HG03175 (cell line): Measurements from ENCODE around the gene ZNF274.
"Not testable (repeated sequence)": the region's sequence is repeated elsewhere in the genome, so short reads cannot be mapped to it uniquely, and the experiment has no call there.

Experiments used
- ATAC-seq: cut with Tn5 transposase; IDR thresholded peaks from one replicate; pipeline ENCODE4 v1.9.1; 2021; ENCODE audit warnings: mild to moderate bottlenecking, moderate library complexity; ENCODE audit not compliant: unreplicated experiment

Gene ZNF274

GRCh38 chr19:58212336-58213074 lies 29.6 kb downstream of the ZNF274 start:
- ATAC-seq = no peak

- no peak for ATAC-seq
Observed at GRCh38 chr19:58213075-58213369, 30.2 kb downstream of the ZNF274 start.

- no peak for ATAC-seq
Observed at GRCh38 chr19:58217069-58217481, 34.2 kb downstream of the ZNF274 start.

- ATAC-seq = no peak
Observed at GRCh38 chr19:58217607-58218391, 34.9 kb downstream of the ZNF274 start.

DNA sequence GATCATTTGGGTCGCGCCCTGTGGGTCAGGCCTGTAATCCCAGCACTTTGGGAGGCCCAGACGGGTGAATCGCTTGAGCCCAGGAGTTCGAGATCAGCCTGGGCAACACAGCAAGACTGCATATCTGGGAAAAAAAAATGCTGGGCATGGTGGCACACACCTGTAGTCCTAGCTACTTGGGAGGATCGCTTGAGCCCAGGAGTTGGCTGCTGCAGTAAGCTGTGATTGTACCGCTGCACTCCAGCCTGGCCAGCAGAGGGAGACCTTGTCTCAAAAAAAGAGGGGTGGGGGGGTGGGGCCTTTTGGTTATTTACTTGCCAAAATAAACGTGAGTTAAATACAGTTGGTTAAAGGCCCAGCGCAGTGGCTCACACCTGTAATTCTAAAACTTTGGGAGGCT lies 36.0 kb downstream of the ZNF274 start:
- no peak for ATAC-seq

- no peak for ATAC-seq
Observed at GRCh38 chr19:58227964-58228584, 45.2 kb downstream of the ZNF274 start.

DNA sequence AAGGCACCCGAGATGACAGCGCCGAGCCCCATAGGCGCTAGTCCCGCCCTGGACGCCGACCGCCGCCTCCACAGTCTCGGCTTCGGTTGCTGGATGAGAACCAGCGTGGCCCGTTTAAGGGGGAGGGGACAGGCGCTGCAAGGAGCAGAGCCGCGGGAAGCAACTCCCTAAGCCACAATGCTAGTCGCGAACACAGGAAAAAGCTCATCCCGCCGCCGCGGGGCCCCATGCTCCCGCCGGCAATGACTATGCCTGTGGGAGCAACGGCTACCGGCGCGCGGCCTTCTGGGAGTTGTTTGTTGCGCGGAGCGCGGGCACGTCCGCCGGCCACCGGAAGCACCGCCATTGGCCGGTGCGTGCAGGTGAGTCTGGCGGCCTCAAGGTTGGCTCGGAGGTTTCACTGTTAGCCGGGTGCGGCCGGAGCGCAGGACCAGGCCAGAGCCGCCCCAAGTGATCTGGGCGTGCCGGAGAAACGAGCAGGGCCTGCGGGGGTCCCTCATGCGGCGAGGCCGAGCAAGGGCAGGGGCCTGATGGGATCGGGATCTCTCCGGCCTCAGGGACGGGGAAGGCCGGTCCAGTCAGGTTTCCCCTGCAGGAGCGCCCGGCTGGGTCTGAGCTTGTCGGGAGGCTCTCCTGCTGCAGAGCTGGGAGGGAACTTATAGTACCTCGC lies 45.9 kb downstream of the ZNF274 start, which contains the start of gene ZNF544:
TSS of gene ZNF544 (plus strand) at position 330 of the 670 bp plus-strand sequence. CDS start 15,110 bp downstream, outside the sequence.
- ATAC-seq = peak; percentile 89

- no peak for ATAC-seq
Observed at GRCh38 chr19:58229255-58229639, 46.4 kb downstream of the ZNF274 start.

DNA sequence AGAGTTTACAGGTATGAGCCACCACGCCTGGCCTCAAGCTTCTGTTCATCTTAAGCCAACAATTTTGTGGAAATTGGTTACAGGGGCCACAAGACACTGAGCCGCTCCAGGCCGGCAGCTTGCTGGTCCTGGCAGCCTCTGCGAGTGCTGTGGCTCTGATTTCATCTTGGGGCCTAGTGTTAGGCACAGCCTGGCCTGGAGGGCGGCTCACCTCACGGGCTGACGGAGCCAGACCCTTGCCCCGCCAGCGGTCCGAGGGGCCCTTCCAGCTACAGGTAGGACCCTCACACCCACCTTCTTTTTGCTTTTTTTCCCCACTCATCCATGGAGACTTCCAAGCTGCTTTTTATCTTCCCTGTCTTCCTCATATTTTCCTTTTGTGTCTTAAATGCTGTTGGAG lies 54.5 kb downstream of the ZNF274 start:
- no peak for ATAC-seq

DNA sequence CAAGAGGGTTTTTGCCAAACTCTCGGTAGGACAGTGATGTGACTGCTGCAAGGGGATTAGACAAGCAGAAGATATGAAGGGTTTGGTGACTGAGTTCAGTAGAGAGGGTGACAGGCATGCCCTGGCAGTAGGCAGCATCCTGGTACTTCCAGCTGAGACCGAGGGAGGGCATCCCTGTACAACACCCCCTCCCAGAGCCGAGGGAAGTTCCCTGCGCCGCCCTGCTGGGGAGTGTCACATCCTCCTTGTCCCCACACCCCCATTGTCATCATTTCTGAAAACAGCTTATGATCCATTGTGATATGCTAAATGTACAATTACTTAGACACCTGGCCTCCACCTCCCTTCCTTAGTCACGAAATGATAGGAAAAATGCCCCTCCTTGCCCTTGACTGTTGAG lies 60.5 kb downstream of the ZNF274 start:
- no peak for ATAC-seq

DNA sequence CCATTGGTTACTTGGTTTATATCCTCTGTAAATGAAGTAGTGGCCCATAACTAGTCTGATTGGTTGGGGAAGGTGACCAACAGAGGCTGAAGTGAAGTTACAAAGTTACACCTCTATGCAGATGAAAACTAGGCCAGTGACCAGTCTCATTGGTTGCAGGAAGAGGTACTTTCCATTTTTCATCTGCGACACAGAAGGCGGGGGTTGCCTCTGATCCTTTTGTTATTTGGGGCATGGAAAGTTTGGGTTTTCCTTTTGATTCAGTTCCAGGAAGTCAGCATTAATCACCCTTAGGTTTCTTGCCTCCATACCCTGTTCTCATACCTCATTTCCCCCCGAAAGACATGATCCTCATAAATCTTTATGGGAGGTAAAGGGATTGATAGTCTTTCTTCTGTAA lies 66.0 kb downstream of the ZNF274 start:
- no peak for ATAC-seq

GRCh38 chr19:58252102-58252685 lies 69.3 kb downstream of the ZNF274 start:
- no peak for ATAC-seq

GRCh38 chr19:58258259-58258658 lies 75.4 kb downstream of the ZNF274 start:
- ATAC-seq = not testable (repeated sequence)

DNA sequence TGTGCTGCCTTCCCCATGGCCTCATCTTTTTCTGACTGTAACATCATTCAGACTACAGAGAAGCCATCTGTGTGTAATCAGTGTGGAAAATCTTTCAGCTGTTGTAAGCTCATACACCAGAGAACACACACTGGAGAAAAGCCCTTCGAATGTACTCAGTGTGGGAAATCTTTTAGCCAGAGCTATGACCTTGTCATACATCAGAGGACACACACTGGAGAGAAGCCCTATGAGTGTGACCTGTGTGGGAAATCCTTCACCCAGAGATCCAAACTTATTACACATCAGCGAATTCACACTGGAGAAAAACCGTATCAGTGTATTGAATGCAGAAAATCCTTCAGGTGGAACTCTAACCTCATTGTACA lies 78.7 kb downstream of the ZNF274 start:
- ATAC-seq = no peak

DNA sequence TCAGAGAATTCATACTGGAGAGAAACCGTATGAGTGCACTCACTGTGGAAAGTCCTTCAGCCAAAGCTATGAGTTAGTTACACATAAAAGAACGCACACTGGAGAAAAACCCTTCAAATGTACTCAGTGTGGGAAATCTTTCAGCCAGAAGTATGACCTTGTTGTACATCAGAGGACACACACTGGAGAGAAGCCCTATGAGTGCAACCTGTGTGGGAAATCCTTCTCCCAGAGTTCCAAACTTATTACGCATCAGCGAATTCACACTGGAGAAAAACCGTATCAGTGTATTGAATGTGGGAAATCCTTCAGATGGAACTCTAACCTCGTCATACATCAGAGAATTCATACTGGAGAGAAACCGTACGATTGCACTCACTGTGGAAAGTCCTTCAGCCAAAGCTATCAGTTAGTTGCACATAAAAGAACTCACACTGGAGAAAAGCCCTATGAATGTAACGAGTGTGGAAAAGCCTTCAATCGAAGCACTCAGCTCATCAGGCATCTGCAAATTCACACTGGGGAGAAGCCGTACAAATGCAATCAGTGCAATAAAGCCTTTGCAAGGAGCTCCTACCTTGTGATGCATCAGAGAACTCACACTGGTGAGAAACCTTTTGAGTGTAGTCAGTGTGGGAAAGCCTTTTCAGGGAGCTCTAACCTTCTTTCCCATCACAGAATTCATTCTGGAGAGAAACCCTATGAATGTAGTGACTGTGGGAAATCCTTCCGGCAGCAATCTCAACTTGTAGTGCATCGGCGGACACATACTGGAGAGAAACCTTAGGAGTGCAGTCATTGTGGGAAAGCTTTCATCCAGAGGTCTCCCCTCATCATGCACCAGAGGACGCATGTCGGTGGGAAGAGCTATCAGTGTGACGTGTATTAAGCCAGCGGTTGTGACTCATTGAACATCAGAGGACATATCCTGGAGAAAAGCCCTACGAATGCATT lies 79.4 kb downstream of the ZNF274 start:
- no peak for ATAC-seq

DNA sequence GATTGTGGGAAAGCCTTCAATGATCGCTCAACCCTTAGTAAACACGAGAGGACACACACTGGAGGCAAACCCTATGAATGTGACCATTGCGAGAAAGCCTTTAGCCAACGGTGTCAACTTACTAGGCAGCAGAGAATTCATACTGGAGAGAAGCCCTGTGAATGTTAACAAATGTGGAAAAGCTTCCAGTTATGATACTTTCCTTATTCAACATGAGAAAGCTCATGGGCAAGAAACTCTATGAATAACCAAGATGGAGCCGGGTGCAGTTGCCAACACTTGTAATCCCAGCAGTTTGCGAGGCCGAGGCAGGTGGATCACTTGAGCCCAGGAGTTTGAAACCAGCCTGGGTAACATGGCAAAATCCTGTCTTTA lies 80.0 kb downstream of the ZNF274 start:
- ATAC-seq = no peak
